Activated CD4-positive, alpha-beta T cell treated with anti-CD3 and anti-CD28 coated beads, Interleukin-10, Interleukin-2, amounts not matched to agents 100 ng/mL and 50 ng/mL, durations not matched to agents 16 hours and 8 hours (primary cell): ENCODE data around the gene SNX4.
"Not testable (repeated sequence)": the region's sequence is repeated elsewhere in the genome, so short reads cannot be mapped to it uniquely, and the experiment has no call there.

Source experiments
- DNase-seq: peaks from one replicate; pipeline ENCODE4 v3.0.0-alpha.2; 2020

SNX4 gene

GRCh38 chr3:125461896-125462295 is 58.1 kb downstream of the SNX4 start:
- no peak for DNase-seq

GRCh38 chr3:125460233-125460632 is 59.8 kb downstream of the SNX4 start:
- DNase-seq, result no peak

- DNase-seq, result no peak
These were observed 76.1 kb downstream of the SNX4 start for GRCh38 chr3:125443923-125444322.

- no peak for DNase-seq
These were observed 77.5 kb downstream of the SNX4 start for GRCh38 chr3:125442506-125442905.

DNA sequence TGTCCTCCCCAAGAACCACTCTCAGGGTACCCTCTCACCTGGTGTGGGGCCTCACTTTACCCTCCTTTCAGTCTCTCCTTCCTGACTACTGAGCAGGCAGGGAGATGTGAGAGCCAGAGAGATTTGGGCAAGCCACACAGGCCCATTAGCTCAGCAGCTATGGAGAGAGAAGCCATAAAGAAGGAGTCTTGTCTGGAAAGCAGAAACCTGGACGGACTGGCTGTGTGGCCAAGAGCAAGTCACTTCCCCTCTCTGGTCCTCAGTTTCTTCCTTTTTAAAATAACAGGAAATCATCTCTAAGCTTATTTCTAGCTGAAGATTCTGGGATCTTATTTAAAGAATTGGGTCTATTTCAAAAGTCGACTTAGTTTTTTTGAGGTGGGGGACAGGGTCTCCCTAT is 79.0 kb downstream of the SNX4 start:
- no peak for DNase-seq

DNA sequence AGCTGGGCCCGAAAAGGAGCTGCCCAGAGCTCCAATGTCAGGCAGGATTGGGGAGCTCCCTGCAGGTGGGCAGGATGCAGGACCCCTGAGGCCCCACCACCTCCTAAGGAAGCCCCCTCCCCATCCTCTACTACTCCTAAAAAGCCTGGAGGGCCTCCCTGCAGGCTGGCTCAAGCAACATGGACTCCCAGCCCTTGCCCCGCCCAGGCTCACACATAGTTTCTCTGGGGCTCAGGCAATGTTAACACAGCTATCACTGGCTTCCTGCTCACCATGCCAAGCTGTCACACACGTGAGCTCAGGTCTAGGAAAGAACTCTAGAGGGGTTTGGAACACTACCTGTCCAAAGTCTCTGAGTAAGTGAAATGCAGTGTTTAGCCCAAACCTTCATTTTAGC is 79.4 kb downstream of the SNX4 start:
- DNase-seq, result no peak

DNA sequence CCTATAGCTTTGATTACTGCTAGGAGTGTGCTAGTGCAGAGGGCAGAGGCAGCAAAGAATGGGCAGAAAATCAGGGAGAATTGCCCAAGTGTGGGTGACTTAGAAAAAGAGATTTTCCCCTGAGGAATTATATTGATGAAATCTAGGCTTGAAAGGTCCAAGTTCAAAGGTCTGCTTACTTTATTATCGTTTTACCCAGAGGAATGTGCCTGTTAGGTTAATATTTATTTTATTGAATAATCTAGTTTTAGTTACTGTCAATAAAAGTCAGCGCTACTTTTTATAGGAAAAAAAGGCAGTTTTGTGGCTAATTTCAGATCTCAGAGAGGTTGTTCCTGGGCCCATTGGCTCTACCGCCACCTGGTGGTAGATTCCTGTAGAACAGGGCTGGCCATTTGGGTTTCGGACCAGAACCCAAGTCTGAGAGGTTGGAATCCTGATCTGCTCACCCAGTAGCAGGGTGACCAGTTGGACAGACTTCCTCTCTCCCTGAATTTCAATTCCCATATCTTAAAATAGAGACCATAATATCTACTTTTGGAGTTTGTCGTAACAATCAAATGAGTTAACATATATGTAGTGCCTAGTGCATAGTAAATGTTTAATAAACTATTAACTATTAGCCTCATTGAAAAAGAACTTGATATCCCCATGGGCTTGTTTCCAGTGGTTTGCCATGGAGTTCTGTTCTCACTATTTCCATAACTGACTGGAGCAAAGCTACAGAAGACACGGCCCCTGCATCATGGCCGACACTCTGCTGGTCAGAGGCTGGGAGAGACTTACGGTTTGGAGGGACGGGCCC is 82.2 kb downstream of the SNX4 start:
- DNase-seq, result peak; percentile 68

DNA sequence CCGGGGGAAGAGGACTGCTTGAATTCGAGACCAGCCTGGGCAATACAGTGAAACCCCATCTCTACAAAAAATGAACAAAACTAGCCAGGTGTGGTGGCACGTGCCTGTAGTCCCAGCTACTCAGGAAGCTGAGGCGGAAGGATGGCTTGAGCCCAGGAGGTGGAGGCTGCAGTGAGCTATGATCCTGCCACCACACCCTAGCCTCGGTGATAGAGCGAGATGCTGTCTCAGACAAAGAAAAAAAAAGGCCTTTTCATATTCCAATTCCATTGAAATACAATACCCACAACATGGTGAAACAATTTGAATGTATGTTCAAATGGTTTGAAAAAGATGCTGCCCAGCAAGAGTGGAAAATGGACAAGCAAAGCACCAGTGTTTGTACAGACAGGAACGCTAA is 83.1 kb downstream of the SNX4 start:
- DNase-seq, result no peak

- DNase-seq, result no peak
These were observed 84.8 kb downstream of the SNX4 start for GRCh38 chr3:125435231-125435630.

DNA sequence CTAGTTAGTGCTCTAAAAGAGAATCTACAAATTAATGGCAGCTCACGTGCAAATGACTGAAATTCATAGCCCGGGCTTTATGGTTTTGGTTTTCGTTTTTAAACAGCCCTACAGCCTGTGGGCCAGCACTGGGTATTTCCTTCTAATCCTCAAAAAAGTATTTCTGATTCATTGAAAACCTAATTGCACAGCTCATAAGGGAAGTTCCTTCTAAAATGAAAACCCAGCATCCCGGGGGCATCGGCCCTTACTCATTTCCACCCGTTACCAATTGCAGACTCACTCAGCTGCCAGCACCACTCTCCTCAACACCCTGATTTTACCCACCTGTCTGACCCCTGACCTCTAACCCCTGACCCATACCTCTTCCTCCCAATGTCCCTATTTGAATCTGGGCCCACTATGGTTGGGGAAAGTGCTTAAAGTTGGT is 85.4 kb downstream of the SNX4 start:
- DNase-seq, result peak; percentile 82

DNA sequence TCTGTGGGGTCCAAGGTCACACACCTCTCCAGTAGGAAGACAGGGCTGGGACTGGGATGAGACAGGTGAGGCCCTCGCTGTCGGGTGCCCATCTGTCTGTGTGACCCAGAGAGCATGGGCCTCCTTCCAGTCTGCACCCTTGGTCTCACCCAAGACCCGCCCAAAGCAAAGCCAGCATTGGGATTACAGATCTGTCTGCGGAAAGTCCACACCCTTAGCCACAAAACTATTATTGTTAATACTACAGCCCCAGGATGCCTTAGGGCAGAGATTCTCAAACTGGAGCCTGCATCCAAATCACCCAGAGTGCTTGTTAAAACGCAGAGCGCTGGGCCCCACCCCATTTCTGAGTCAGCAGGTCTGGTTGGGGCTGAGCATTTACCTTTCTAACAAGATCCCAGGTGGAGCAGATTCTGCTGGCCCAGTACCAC is 86.4 kb downstream of the SNX4 start:
- peak; percentile 13 for DNase-seq

GRCh38 chr3:125433091-125433534 is 86.9 kb downstream of the SNX4 start:
- DNase-seq, result no peak

- DNase-seq, result peak; percentile 59
These were observed 87.9 kb downstream of the SNX4 start for GRCh38 chr3:125431912-125432790.

DNA sequence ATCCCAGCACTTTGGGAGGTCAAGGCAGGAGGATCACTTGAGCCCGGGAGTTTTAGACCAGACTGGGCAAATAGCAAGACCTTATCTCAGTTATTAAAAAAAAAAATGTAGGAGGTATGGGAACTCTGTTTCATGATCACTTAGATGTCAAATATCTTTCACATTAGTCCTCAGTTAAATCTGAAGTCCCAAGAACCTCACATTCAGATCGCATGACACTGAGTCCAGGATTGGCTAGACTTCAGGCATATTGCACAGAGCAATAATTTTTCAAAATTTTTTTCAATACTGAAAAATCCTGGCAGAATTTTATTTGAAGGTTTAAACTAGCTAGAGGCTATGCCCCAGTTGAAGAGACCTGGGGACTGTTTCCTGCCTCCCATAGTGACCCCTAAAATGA is 88.6 kb downstream of the SNX4 start:
- DNase-seq, result no peak

DNA sequence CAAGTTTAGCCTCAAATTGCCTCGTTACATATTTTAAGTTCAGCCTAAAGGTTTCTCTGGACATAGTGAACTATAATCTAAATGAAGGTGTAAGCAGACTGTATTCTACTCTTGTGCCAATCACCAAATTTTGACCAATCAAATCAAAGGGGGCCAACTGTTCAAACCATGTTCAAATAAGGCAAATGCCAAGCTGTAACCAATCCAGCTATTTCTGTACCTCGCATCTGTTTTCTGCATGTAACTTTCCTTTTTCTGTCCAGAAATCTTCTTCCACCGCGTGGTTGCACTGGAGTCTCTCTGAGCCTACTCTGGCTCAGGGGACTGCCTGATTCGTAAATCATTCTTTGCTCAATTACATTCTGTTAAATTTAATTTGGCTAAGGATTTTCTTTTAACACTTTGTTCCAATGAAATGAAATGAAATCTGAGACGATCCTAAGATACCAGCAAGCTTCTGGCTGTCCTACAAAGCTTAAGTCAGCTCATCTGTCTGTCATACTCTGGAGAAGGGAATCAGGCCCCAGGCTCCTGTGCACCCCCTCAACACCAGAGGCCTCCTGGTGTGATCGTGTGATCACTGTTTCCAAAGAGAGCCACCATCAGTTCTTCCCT is 91.7 kb downstream of the SNX4 start:
- no peak for DNase-seq

- DNase-seq, result no peak
These were observed 101.7 kb downstream of the SNX4 start for GRCh38 chr3:125418306-125418705.

GRCh38 chr3:125416235-125416634 is 103.8 kb downstream of the SNX4 start:
- no peak for DNase-seq

- DNase-seq, result no peak
These were observed 105.3 kb downstream of the SNX4 start for GRCh38 chr3:125414669-125415068.

DNA sequence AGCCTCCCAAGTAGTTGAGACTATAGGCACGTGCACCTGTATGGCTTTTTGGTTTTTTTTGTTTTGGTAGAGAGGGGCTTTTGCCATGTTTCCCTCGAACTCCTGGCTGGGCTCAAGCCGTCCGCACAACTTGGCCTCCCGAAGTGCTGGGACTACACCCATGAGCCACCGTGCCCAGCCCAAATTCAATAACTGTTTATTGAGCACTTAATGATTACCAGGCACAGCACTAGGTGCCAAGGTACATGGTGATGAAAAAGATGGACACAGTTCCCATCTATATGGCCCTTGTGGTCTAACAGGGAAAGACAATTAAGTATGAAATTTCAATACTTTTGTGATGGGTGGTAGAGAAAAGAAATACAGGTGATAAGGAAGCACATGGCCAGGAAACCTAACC is 109.1 kb downstream of the SNX4 start:
- DNase-seq, result no peak

GRCh38 chr3:125406070-125406469 is 113.9 kb downstream of the SNX4 start:
- DNase-seq, result no peak

- DNase-seq, result not testable (repeated sequence)
These were observed 114.5 kb downstream of the SNX4 start for GRCh38 chr3:125405515-125405914.

- DNase-seq, result no peak
These were observed 116.2 kb downstream of the SNX4 start for GRCh38 chr3:125403789-125404188.

- DNase-seq, result no peak
These were observed 117.4 kb downstream of the SNX4 start for GRCh38 chr3:125402639-125403038.

GRCh38 chr3:125401402-125401801 is 118.6 kb downstream of the SNX4 start:
- DNase-seq, result no peak
